Lower leg skin (tissue), 4 donors: ENCODE results near the gene DCAF8L2. TPM values are rescaled to one million over a fixed set of nuclear protein-coding genes. Genes with fewer than 3 reads are reported as not detected.
"Not testable (repeated sequence)": the region's sequence is repeated elsewhere in the genome, so short reads cannot be mapped to it uniquely, and the experiment has no call there.

Experiments used
- DNase-seq, 2 donors: peaks; one replicate each; pipeline ENCODE4 v3.0.0-alpha.2; 2019; ENCODE audit warnings: low spot score in 2 of 2
- H3K4me3 ChIP-seq: fragments of 200-600 bp; sonication (generic); 2 replicates; pipeline ENCODE4 v1.5.1; 2017; ENCODE audit warnings: mild to moderate bottlenecking, low read depth; ENCODE audit not compliant: poor library complexity, severe bottlenecking
- POLR2A ChIP-seq, 2 donors: fragments of 450-650 bp; IDR thresholded peaks; one replicate each; pipeline ENCODE4 v1.6.1; 2016 to 2017; ENCODE audit warnings: antibody characterized with exemption in 2 of 2, mild to moderate bottlenecking in 1 of 2, moderate library complexity in 1 of 2
- WGBS, 2 donors: methylation state at CpG; one replicate each; pipeline ENCODE4 v1.1.5; 2018; 5-methylcytosine and 5-hydroxymethylcytosine counted together
- intact Hi-C: fragments of 100-400 bp; cut with DNase I; formaldehyde crosslinking; loops from one replicate; pipeline ENCODE4 v1.15.0; 2023; ENCODE audit warnings: low total_unique reads
- total RNA-seq, 4 donors: library from RNA; depleted of rRNA; stranded (reverse); fragments of >200 nt; gene quantifications; one replicate each; pipeline ENCODE4 v1.1.0, GENCODE V29; 2016
- TF ChIP-seq, protein P1 (sequence below), 3 donors: fragments of 450-650 bp; IDR thresholded peaks; one replicate each; pipeline ENCODE4 v1.5.1; 2016; ENCODE audit warnings: antibody characterized with exemption in 3 of 3, mild to moderate bottlenecking in 3 of 3, moderate library complexity in 2 of 3

The DCAF8L2 gene
- total RNA-seq, 4 donors from 2014 or later: not detected

GRCh38 chrX:27746516-27746915 lies 156.4 kb downstream of the DCAF8L2 start:
- intact Hi-C loops: no loop called here
- TF ChIP-seq, protein P1, sequence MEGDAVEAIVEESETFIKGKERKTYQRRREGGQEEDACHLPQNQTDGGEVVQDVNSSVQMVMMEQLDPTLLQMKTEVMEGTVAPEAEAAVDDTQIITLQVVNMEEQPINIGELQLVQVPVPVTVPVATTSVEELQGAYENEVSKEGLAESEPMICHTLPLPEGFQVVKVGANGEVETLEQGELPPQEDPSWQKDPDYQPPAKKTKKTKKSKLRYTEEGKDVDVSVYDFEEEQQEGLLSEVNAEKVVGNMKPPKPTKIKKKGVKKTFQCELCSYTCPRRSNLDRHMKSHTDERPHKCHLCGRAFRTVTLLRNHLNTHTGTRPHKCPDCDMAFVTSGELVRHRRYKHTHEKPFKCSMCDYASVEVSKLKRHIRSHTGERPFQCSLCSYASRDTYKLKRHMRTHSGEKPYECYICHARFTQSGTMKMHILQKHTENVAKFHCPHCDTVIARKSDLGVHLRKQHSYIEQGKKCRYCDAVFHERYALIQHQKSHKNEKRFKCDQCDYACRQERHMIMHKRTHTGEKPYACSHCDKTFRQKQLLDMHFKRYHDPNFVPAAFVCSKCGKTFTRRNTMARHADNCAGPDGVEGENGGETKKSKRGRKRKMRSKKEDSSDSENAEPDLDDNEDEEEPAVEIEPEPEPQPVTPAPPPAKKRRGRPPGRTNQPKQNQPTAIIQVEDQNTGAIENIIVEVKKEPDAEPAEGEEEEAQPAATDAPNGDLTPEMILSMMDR (IDR thresholded peaks at IDR 0.05): no peak
- TF ChIP-seq POLR2A (IDR thresholded peaks at IDR 0.05): no peak
- no peak overlapping the region for H3K4me3 ChIP-seq
- WGBS, 2 donors: 94 to 98% methylated on average over 10 of the region's 10 CpGs
- DNase-seq: no peak

GRCh38 chrX:27750298-27750697 lies 160.2 kb downstream of the DCAF8L2 start:
- intact Hi-C loops: not testable (repeated sequence)

DNA sequence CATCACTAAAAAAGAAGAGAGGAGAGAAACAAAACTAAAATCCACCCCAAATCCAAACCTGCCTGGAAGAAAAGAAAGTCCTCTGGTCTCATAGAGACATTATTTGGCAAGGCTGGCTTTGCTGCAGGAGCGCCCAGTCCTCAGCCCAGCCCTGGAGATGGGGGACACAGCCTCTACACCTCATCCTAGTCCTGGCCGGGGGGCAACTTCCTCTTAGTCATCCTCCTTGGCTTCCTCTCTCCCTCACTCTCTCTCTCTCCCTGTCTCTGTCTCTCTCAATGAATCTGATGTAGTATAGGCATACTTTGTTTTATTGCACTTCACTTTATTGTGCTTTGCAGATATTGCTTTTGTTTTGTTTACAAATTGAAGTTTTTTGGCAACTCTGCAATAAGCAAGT lies 161.8 kb downstream of the DCAF8L2 start:
- H3K4me3 ChIP-seq: no peak overlapping the region
- intact Hi-C loops: no loop called here
- DNase-seq: no peak
- no peak for TF ChIP-seq POLR2A (IDR thresholded peaks at IDR 0.05)
- TF ChIP-seq, protein P1 (IDR thresholded peaks at IDR 0.05): no peak
- WGBS, 2 donors: 38 to 46% methylated on average over 2 of the region's 2 CpGs

More at GRCh38 chrX:27750298-27750697, 160.2 kb downstream of the DCAF8L2 start:
- not testable (repeated sequence) for H3K4me3 ChIP-seq, DNase-seq
- 64 to 73% methylated on average over 2 of the region's 2 CpGs for WGBS, 2 donors

GRCh38 chrX:27765718-27766117 lies 175.6 kb downstream of the DCAF8L2 start:
- H3K4me3 ChIP-seq: no peak overlapping the region
- intact Hi-C loops: no loop called here
- DNase-seq: no peak
- no peak for TF ChIP-seq POLR2A (IDR thresholded peaks at IDR 0.05)
- TF ChIP-seq, protein P1 (IDR thresholded peaks at IDR 0.05): no peak
- WGBS, 2 donors: 79 to 80% methylated on average over 12 of the region's 12 CpGs

- TF ChIP-seq, protein P1 (IDR thresholded peaks at IDR 0.05): no peak
- TF ChIP-seq POLR2A (IDR thresholded peaks at IDR 0.05): no peak
- intact Hi-C loops: no loop called here
- no peak overlapping the region for H3K4me3 ChIP-seq
- DNase-seq: no peak
These were observed 177.2 kb downstream of the DCAF8L2 start for GRCh38 chrX:27767387-27767786.

- 69 to 86% methylated on average over 2 of the region's 2 CpGs for WGBS, 2 donors
- DNase-seq: no peak
- TF ChIP-seq, protein P1 (IDR thresholded peaks at IDR 0.05): no peak
- TF ChIP-seq POLR2A (IDR thresholded peaks at IDR 0.05): no peak
- intact Hi-C loops: no loop called here
- H3K4me3 ChIP-seq: no peak overlapping the region
These were observed 185.8 kb downstream of the DCAF8L2 start for GRCh38 chrX:27775984-27776383.
